SK-N-SH treated with all-trans-retinoic acid at 6 μM for 48 hours (cell line): ENCODE data around the gene UNC13C.

ENCODE experiments used
- ATAC-seq: fragments of 200-7000 bp; cut with Tn5 transposase; 3 replicates; pipeline ENCODE4 v1.9.1; 2020; ENCODE audit warnings: mild to moderate bottlenecking, moderate library complexity
- BACH2 ChIP-seq: fragments of 250-450 bp; sonication (Bioruptor Pico); IDR thresholded peaks from 2 replicates; pipeline ENCODE4 v1.9.0; 2021; ENCODE audit warnings: mild to moderate bottlenecking, borderline replicate concordance
- CREB5 ChIP-seq: fragments of 250-450 bp; sonication (Bioruptor Pico); IDR thresholded peaks from 2 replicates; pipeline ENCODE4 v1.5.1; 2020; ENCODE audit warnings: low read depth, mild to moderate bottlenecking, moderate library complexity
- CSDC2 ChIP-seq: fragments of 250-450 bp; sonication (Bioruptor Pico); IDR thresholded peaks from 2 replicates; pipeline ENCODE4 v1.5.0; 2020; ENCODE audit warnings: mild to moderate bottlenecking, moderate library complexity
- CSRNP3 ChIP-seq: fragments of 250-450 bp; sonication (Bioruptor Pico); IDR thresholded peaks from 2 replicates; pipeline ENCODE4 v1.5.1; 2021; ENCODE audit warnings: mild to moderate bottlenecking, moderate library complexity
- ESRRG ChIP-seq: fragments of 250-450 bp; sonication (Bioruptor Pico); IDR thresholded peaks from 2 replicates; pipeline ENCODE4 v1.6.1; 2021; ENCODE audit warnings: mild to moderate bottlenecking
- GLIS3 ChIP-seq: fragments of 250-450 bp; sonication (Bioruptor Pico); IDR thresholded peaks from 2 replicates; pipeline ENCODE4 v1.5.0; 2020; ENCODE audit warnings: mild to moderate bottlenecking, moderate library complexity
- ISL1 ChIP-seq: fragments of 250-450 bp; sonication (Bioruptor Pico); IDR thresholded peaks from 2 replicates; pipeline ENCODE4 v2.1.2; 2022; ENCODE audit warnings: mild to moderate bottlenecking, moderate library complexity
- OSR1 ChIP-seq: fragments of 250-450 bp; sonication (Bioruptor Pico); IDR thresholded peaks from 2 replicates; pipeline ENCODE4 v1.8.0; 2022; ENCODE audit warnings: moderate library complexity, mild to moderate bottlenecking, inconsistent platforms
- PATZ1 ChIP-seq: fragments of 250-450 bp; sonication (Bioruptor Pico); IDR thresholded peaks from 2 replicates; pipeline ENCODE4 v1.8.0; 2020; ENCODE audit warnings: mild to moderate bottlenecking, moderate library complexity, borderline replicate concordance
- POU6F1 ChIP-seq: fragments of 250-450 bp; sonication (Bioruptor Pico); IDR thresholded peaks from 2 replicates; pipeline ENCODE4 v1.8.0; 2021; ENCODE audit warnings: low read depth, mild to moderate bottlenecking, moderate library complexity, borderline replicate concordance
- RARB ChIP-seq: fragments of 250-450 bp; sonication (Bioruptor Pico); IDR thresholded peaks from 2 replicates; pipeline ENCODE4 v1.8.0; 2021; ENCODE audit warnings: mild to moderate bottlenecking, moderate library complexity
- SNAI2 ChIP-seq: fragments of 250-450 bp; sonication (Bioruptor Pico); IDR thresholded peaks from 2 replicates; pipeline ENCODE4 v1.5.0; 2020; ENCODE audit warnings: mild to moderate bottlenecking, moderate library complexity
- TCF4 ChIP-seq: fragments of 250-450 bp; sonication (Bioruptor Pico); IDR thresholded peaks from 2 replicates; pipeline ENCODE4 v1.8.0; 2021; ENCODE audit warnings: mild to moderate bottlenecking, moderate library complexity, borderline replicate concordance
- TOX ChIP-seq: fragments of 250-450 bp; sonication (Bioruptor Pico); IDR thresholded peaks from 2 replicates; pipeline ENCODE4 v1.8.0; 2021; ENCODE audit warnings: mild to moderate bottlenecking, moderate library complexity, borderline replicate concordance
- TSHZ2 ChIP-seq: fragments of 250-450 bp; sonication (Bioruptor Pico); IDR thresholded peaks from 2 replicates; pipeline ENCODE4 v1.5.0; 2020; ENCODE audit warnings: mild to moderate bottlenecking, moderate library complexity
- ZC3H10 ChIP-seq: fragments of 250-450 bp; sonication (Bioruptor Pico); IDR thresholded peaks from 2 replicates; pipeline ENCODE4 v1.5.1; 2021; ENCODE audit warnings: mild to moderate bottlenecking, moderate library complexity
- ZFP3 ChIP-seq: fragments of 250-450 bp; sonication (Bioruptor Pico); IDR thresholded peaks from 2 replicates; pipeline ENCODE4 v1.5.0; 2020; ENCODE audit warnings: mild to moderate bottlenecking, moderate library complexity
- ZFP30 ChIP-seq: fragments of 450-650 bp; formaldehyde crosslinking; IDR thresholded peaks from 2 replicates; pipeline ENCODE4 v1.5.0; 2022; ENCODE audit warnings: mild to moderate bottlenecking, moderate library complexity
- ZNF565 ChIP-seq: fragments of 450-650 bp; formaldehyde crosslinking; conservative IDR thresholded peaks from 2 replicates; pipeline ENCODE4 v1.5.0; 2020; ENCODE audit warnings: low read depth, mild to moderate bottlenecking, moderate library complexity
- ZNF8 ChIP-seq: fragments of 450-650 bp; formaldehyde crosslinking; IDR thresholded peaks from 2 replicates; pipeline ENCODE4 v1.5.0; 2020; ENCODE audit warnings: mild to moderate bottlenecking, moderate library complexity

The UNC13C gene

GRCh38 chr15:54102704-54103103 is 124.5 kb downstream of the UNC13C start:
- TF ChIP-seq ESRRG (CRISPR knock-in tag), result no peak
- no peak for TF ChIP-seq OSR1
- TF ChIP-seq SNAI2 (CRISPR knock-in tag), result no peak
- TF ChIP-seq, all 23 proteins: peak for 0
- ATAC-seq, result no peak

GRCh38 chr15:54109014-54109413 is 130.8 kb downstream of the UNC13C start:
- TF ChIP-seq ISL1 (CRISPR knock-in tag) (no peak), GLIS3 (CRISPR knock-in tag) (no peak), PATZ1 (CRISPR knock-in tag) (no peak), TCF4 (CRISPR knock-in tag) (no peak), RARB (CRISPR knock-in tag) (no peak)

GRCh38 chr15:54119051-54119450 is 140.8 kb downstream of the UNC13C start:
- no peak for ATAC-seq
- TF ChIP-seq POU6F1 (CRISPR knock-in tag) (no peak), TOX (no peak), GLIS3 (CRISPR knock-in tag) (no peak), ZC3H10 (no peak), PATZ1 (CRISPR knock-in tag) (no peak), ISL1 (CRISPR knock-in tag) (no peak), BACH2 (no peak), CREB5 (no peak), ZFP3 (CRISPR knock-in tag) (no peak), CSRNP3 (CRISPR knock-in tag) (no peak), RARB (CRISPR knock-in tag) (no peak), ZNF565 (no peak), CSDC2 (CRISPR knock-in tag) (no peak)

More at GRCh38 chr15:54109014-54109413, 130.8 kb downstream of the UNC13C start:
- no peak for ATAC-seq

GRCh38 chr15:54120949-54121463 is 142.8 kb downstream of the UNC13C start:
- no peak for ATAC-seq
- TF ChIP-seq ESRRG (CRISPR knock-in tag) (no peak), PATZ1 (CRISPR knock-in tag) (no peak), GLIS3 (CRISPR knock-in tag) (no peak), ZFP3 (CRISPR knock-in tag) (no peak), BACH2 (no peak), ZNF8 (CRISPR knock-in tag) (no peak), POU6F1 (CRISPR knock-in tag) (no peak), OSR1 (no peak), TSHZ2 (no peak), ZFP30 (CRISPR knock-in tag) (no peak)
